ENCODE results near the gene SGO2. TPM values are rescaled to one million over a fixed set of nuclear protein-coding genes. Genes with fewer than 3 reads are reported as not detected.
A peak's percentile ranks its signal among the peaks of the same experiment; 100 is the strongest.

Gene SGO2
- total and polyA plus RNA-seq, 2 of the 13 experiments (the other 11 are each of a cell fraction or from before 2014, with no cell fraction given), result 5.1 to 16.2 TPM

DNA sequence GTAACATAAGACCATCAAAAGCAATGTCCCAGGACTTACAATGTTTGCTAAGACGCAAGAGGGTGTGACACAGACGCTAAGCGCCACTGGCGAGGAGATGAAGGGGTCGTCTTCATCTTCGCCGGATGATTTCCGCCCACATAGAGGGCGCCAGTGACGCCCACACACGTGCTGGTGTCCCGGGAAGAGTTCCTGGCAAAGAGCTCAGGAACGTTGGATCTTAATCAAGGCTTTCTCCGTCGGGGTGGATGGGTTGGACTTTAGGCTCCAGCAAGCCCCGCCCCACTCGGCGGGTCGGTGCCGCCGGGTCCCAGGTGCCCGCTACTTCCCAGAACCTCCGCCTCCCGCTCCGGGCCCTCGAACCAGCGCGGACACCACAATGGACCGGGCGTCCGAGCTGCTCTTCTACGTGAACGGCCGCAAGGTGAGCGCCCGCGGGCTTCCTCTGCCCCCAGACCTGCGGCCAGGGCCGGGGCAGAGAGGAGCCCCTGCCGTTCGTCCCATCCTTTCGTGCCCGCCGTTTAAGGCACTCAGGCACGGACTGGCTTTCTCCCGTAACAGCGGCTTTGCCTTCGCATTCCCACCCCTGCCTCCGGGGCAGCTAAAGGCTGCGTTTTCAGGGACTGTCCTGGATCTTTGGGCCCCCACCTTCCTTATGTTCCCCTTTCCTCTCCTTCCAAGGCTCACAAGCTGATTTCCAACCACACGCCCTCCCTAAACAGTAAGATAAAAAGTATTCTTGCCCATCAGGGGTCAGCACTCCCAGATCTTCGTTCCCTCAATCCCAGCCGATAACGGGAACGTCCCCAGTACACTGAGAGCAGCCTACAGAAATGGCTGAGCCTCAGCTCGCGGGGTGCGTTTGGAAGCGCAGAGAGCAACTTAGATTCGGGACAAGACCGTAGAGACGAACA lies 60.0 kb downstream of the SGO2 start, which contains the start of gene AOX1 (continued):
- TF ChIP-seq ZNF224 (CRISPR knock-in tag; IDR thresholded peaks at IDR 0.05) (no peak), TCF7 (IDR thresholded peaks at IDR 0.05; ENCODE audit: low read depth) (no peak), JUNB (CRISPR knock-in tag; IDR thresholded peaks at IDR 0.05; ENCODE audit: borderline replicate concordance) (no peak), ZSCAN31 (CRISPR knock-in tag; IDR thresholded peaks at IDR 0.05; ENCODE audit: low read depth) (no peak; the same call in 1 of the 2 replicates), SYNCRIP (IDR thresholded peaks at IDR 0.05; ENCODE audit: insufficient read depth, low read depth, low read length) (no peak), ISX (CRISPR knock-in tag; conservative IDR thresholded peaks at IDR 0.05) (0 out of 2 replicates have a peak, but pooled peaks have one; percentile 57), NFYB (CRISPR knock-in tag; IDR thresholded peaks at IDR 0.05) (no peak), ZNF251 (CRISPR knock-in tag; IDR thresholded peaks at IDR 0.05) (no peak), ZNF136 (CRISPR knock-in tag; IDR thresholded peaks at IDR 0.05; ENCODE audit: low read depth) (no peak), SIX4 (CRISPR knock-in tag; IDR thresholded peaks at IDR 0.05) (no peak), ZNF562 (CRISPR knock-in tag; IDR thresholded peaks at IDR 0.05; ENCODE audit: borderline replicate concordance) (0 out of 2 replicates have a peak, but pooled peaks have one; percentile 21), ZNF724P (CRISPR knock-in tag; IDR thresholded peaks at IDR 0.05; ENCODE audit: borderline replicate concordance) (no peak), FOXM1 (CRISPR knock-in tag; IDR thresholded peaks at IDR 0.05) (no peak), ZNF788 (CRISPR knock-in tag; IDR thresholded peaks at IDR 0.05; ENCODE audit: borderline replicate concordance) (peak; percentile 45; the same call in 1 of the 2 replicates), ZFAT (CRISPR knock-in tag; conservative IDR thresholded peaks at IDR 0.05) (no peak), KLF16 (CRISPR knock-in tag; IDR thresholded peaks at IDR 0.05) (peak; percentile 44 to 57; a peak in 1 of 4 replicates), SMAD3 (CRISPR knock-in tag; IDR thresholded peaks at IDR 0.05) (no peak; the same call in 1 of the 2 replicates), THAP11 (CRISPR knock-in tag; IDR thresholded peaks at IDR 0.05) (peak; percentile 57; the same call in 1 of the 2 replicates)
- TF ChIP-seq, protein P1, sequence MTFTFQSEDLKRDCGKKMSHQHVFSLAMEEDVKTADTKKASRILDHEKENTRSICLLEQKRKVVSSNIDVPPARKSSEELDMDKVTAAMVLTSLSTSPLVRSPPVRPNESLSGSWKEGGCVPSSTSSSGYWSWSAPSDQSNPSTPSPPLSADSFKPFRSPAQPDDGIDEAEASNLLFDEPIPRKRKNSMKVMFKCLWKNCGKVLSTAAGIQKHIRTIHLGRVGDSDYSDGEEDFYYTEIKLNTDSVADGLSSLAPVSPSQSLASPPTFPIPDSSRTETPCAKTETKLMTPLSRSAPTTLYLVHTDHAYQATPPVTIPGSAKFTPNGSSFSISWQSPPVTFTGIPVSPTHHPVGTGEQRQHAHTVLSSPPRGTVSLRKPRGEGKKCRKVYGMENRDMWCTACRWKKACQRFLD (CRISPR knock-in tag; IDR thresholded peaks at IDR 0.05; ENCODE audit: borderline replicate concordance), result peak; percentile 90; the same call in 1 of the 2 replicates
- TF ChIP-seq, protein P2, sequence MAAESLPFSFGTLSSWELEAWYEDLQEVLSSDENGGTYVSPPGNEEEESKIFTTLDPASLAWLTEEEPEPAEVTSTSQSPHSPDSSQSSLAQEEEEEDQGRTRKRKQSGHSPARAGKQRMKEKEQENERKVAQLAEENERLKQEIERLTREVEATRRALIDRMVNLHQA (CRISPR knock-in tag; IDR thresholded peaks at IDR 0.05), result no peak
- TF ChIP-seq, protein P3, sequence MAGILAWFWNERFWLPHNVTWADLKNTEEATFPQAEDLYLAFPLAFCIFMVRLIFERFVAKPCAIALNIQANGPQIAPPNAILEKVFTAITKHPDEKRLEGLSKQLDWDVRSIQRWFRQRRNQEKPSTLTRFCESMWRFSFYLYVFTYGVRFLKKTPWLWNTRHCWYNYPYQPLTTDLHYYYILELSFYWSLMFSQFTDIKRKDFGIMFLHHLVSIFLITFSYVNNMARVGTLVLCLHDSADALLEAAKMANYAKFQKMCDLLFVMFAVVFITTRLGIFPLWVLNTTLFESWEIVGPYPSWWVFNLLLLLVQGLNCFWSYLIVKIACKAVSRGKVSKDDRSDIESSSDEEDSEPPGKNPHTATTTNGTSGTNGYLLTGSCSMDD (CRISPR knock-in tag; IDR thresholded peaks at IDR 0.05), result no peak
- TF ChIP-seq, protein P4, sequence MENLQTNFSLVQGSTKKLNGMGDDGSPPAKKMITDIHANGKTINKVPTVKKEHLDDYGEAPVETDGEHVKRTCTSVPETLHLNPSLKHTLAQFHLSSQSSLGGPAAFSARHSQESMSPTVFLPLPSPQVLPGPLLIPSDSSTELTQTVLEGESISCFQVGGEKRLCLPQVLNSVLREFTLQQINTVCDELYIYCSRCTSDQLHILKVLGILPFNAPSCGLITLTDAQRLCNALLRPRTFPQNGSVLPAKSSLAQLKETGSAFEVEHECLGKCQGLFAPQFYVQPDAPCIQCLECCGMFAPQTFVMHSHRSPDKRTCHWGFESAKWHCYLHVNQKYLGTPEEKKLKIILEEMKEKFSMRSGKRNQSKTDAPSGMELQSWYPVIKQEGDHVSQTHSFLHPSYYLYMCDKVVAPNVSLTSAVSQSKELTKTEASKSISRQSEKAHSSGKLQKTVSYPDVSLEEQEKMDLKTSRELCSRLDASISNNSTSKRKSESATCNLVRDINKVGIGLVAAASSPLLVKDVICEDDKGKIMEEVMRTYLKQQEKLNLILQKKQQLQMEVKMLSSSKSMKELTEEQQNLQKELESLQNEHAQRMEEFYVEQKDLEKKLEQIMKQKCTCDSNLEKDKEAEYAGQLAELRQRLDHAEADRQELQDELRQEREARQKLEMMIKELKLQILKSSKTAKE (CRISPR knock-in tag; IDR thresholded peaks at IDR 0.05; ENCODE audit: borderline replicate concordance), result no peak
- TF ChIP-seq, protein P5, sequence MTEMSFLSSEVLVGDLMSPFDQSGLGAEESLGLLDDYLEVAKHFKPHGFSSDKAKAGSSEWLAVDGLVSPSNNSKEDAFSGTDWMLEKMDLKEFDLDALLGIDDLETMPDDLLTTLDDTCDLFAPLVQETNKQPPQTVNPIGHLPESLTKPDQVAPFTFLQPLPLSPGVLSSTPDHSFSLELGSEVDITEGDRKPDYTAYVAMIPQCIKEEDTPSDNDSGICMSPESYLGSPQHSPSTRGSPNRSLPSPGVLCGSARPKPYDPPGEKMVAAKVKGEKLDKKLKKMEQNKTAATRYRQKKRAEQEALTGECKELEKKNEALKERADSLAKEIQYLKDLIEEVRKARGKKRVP (CRISPR knock-in tag; IDR thresholded peaks at IDR 0.05), result peak in 1 of 2 experiments; percentile 13; a peak in 1 of 4 replicates

All from HepG2 (cell line).